ENCODE data around the gene SUSD1. TPM values are rescaled to one million over a fixed set of nuclear protein-coding genes. Genes with fewer than 3 reads are reported as not detected.
A peak's percentile ranks its signal among the peaks of the same experiment; 100 is the strongest.

The SUSD1 gene
- total RNA-seq, 2 donors from 2014 or later: 22.9 to 27.4 TPM

GRCh38 chr9:112175796-112176315 is 759 bp upstream of the SUSD1 start:
- no peak for DNase-seq
- peak; percentile 9 for ATAC-seq
- intact Hi-C loops (cut with DNase I, micrococcal nuclease): no loop called here

GRCh38 chr9:112174222-112174964 is 704 bp downstream of the SUSD1 start:
- intact Hi-C loops (cut with DNase I, micrococcal nuclease): no loop called here
- ATAC-seq: peak; percentile 72

GRCh38 chr9:112173489-112174221 is 1.4 kb downstream of the SUSD1 start:
- DNase-seq (peak; percentile 38 to 70), ATAC-seq (peak; percentile 36)
- intact Hi-C loops (cut with DNase I, micrococcal nuclease): no loop called here

More at GRCh38 chr9:112174222-112174964, 704 bp downstream of the SUSD1 start:
- DNase-seq: peak; percentile 77 to 89

GRCh38 chr9:112170968-112171367 is 4.1 kb downstream of the SUSD1 start:
- intact Hi-C loops (cut with DNase I, micrococcal nuclease): no loop called here
- DNase-seq: no peak
- no peak for ATAC-seq

- DNase-seq: peak; percentile 72 to 89
- intact Hi-C loops (cut with DNase I, micrococcal nuclease): no loop called here
- ATAC-seq: peak; percentile 73
Observed at GRCh38 chr9:112170235-112170634, 4.9 kb downstream of the SUSD1 start.

- DNase-seq: peak; percentile 66 to 82
- peak; percentile 67 for ATAC-seq
- intact Hi-C loops (cut with DNase I, micrococcal nuclease): no loop called here
Observed at GRCh38 chr9:112169368-112169767, 5.7 kb downstream of the SUSD1 start.

GRCh38 chr9:112168197-112168596 is 6.9 kb downstream of the SUSD1 start:
- ATAC-seq (peak; percentile 53), DNase-seq (peak; percentile 39 to 68)
- intact Hi-C loops (cut with DNase I, micrococcal nuclease): no loop called here

GRCh38 chr9:112166176-112167140 is 8.6 kb downstream of the SUSD1 start:
- DNase-seq (no peak), ATAC-seq (no peak)
- intact Hi-C loops (cut with DNase I, micrococcal nuclease): no loop called here

GRCh38 chr9:112162621-112163413 is 12.3 kb downstream of the SUSD1 start:
- ATAC-seq (peak; percentile 73), DNase-seq (no peak)
- intact Hi-C loops (cut with DNase I, micrococcal nuclease): no loop called here

- DNase-seq: no peak
- intact Hi-C loops (cut with DNase I, micrococcal nuclease): no loop called here
- no peak for ATAC-seq
Observed at GRCh38 chr9:112159781-112160180, 15.3 kb downstream of the SUSD1 start.

- ATAC-seq: no peak
- DNase-seq: no peak
- intact Hi-C loops (cut with DNase I, micrococcal nuclease): no loop called here
Observed at GRCh38 chr9:112158656-112159367, 16.3 kb downstream of the SUSD1 start.

- ATAC-seq (no peak), DNase-seq (no peak)
- intact Hi-C loops (cut with DNase I, micrococcal nuclease): no loop called here
Observed at GRCh38 chr9:112157961-112158360, 17.1 kb downstream of the SUSD1 start.

GRCh38 chr9:112157087-112157486 is 18.0 kb downstream of the SUSD1 start:
- DNase-seq (no peak), ATAC-seq (no peak)
- intact Hi-C loops (cut with DNase I, micrococcal nuclease): no loop called here

- ATAC-seq: no peak
- DNase-seq: no peak
- intact Hi-C loops (cut with DNase I, micrococcal nuclease): no loop called here
Observed at GRCh38 chr9:112149211-112149610, 25.9 kb downstream of the SUSD1 start.

GRCh38 chr9:112145886-112146285 is 29.2 kb downstream of the SUSD1 start:
- DNase-seq: no peak
- intact Hi-C loops (cut with DNase I, micrococcal nuclease): no loop called here
- no peak for ATAC-seq

- ATAC-seq (no peak), DNase-seq (no peak)
- intact Hi-C loops (cut with DNase I, micrococcal nuclease): no loop called here
Observed at GRCh38 chr9:112144807-112145206, 30.3 kb downstream of the SUSD1 start.

GRCh38 chr9:112142420-112142819 is 32.7 kb downstream of the SUSD1 start:
- intact Hi-C loops (cut with DNase I, micrococcal nuclease): no loop called here
- DNase-seq (no peak), ATAC-seq (no peak)

- intact Hi-C loops (cut with DNase I, micrococcal nuclease): no loop called here
- no peak for DNase-seq
- no peak for ATAC-seq
Observed at GRCh38 chr9:112140936-112141335, 34.2 kb downstream of the SUSD1 start.
